D721Med (cell line): ENCODE data around the gene DGKB.

Experiments used
- DNase-seq: peaks from one replicate; pipeline ENCODE4 v3.0.0; 2011; ENCODE audit warnings: low spot score; ENCODE audit not compliant: insufficient read length
- FAIRE-seq: peaks from 2 replicates; lab custom pipeline; 2011; peaks lifted over from hg19 to GRCh38; lab: Jason Lieb, UNC
- TF ChIP-seq, protein P1 (sequence below): IDR thresholded peaks from 2 replicates; pipeline ENCODE4 v1.5.1; 2012; ENCODE audit warnings: mild to moderate bottlenecking, control low read depth; ENCODE audit not compliant: insufficient read depth; ENCODE audit errors: missing control alignments

Gene DGKB

DNA sequence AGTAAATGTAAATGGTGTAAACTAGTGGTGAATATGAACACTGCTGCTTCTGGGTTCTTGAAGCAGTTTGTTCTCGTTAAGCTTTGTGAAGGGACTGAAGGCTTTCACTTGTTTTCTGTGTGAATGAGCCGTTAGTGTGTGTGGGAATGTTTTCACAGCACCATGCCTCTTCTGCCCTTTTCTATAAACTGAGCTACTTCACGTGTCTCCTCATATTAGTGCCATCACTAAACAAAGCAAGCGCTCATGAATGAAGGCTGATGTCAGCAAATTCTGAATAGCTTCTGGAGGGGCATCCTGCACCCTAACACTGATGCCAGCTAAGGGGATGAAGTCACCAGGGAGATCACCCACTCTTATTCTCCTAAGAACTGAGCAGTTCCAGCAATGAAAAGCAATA lies 707.5 kb downstream of the DGKB start:
- TF ChIP-seq, protein P1, sequence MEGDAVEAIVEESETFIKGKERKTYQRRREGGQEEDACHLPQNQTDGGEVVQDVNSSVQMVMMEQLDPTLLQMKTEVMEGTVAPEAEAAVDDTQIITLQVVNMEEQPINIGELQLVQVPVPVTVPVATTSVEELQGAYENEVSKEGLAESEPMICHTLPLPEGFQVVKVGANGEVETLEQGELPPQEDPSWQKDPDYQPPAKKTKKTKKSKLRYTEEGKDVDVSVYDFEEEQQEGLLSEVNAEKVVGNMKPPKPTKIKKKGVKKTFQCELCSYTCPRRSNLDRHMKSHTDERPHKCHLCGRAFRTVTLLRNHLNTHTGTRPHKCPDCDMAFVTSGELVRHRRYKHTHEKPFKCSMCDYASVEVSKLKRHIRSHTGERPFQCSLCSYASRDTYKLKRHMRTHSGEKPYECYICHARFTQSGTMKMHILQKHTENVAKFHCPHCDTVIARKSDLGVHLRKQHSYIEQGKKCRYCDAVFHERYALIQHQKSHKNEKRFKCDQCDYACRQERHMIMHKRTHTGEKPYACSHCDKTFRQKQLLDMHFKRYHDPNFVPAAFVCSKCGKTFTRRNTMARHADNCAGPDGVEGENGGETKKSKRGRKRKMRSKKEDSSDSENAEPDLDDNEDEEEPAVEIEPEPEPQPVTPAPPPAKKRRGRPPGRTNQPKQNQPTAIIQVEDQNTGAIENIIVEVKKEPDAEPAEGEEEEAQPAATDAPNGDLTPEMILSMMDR, result no peak
- no peak for DNase-seq

DNA sequence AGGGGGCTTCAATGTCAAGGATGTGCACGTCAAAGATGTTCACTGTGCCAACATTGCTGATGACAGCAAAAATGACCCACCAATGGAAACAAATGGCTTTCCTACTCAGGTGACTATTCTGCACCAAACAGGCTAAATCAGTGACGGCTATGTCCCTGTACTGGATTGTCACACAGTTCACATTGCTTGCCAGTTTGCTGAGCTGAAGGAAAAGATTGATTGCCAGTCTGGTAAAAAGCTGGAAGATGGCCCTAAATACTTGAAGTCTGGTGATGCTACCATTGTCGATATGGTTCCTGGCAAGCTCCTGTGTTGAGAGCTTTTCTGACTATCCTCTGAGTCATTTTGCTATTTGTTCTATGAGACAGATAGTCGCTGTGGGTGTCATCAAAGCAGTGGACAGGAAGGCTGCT lies 710.9 kb downstream of the DGKB start:
- FAIRE-seq (no peak), DNase-seq (no peak)
- TF ChIP-seq, protein P1, result no peak

More for the DNA sequence above, 707.5 kb downstream of the DGKB start:
- FAIRE-seq, result no peak

DNA sequence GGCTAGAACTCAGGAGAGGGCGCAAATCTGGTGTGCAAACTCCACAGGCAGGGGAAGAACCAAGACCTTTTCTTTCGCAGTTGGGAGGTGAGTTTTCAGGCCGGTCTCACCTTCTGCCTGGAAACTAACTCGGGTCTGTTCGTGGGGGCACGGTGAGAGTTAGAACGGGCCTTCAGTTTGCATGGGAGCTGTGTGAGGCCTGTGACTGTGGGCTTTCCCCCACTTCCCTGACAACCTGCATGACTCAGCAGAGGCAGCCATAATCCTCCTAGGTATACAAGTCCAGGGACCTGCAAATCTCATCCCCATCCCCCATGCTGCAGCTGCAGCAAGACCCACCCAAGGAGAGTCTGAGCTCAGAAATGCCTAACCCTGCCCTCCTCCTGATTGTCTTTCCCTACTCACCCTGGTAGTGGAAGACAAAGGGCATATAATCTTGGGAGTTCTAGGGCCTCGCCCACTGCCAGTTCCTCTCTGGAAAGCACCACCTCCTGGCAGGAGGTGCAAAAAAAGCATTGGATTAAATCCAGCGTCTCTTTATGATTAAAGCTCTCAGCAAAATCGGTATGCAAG lies 718.2 kb downstream of the DGKB start:
- no peak for DNase-seq
- no peak for FAIRE-seq
- TF ChIP-seq, protein P1, result no peak

DNA sequence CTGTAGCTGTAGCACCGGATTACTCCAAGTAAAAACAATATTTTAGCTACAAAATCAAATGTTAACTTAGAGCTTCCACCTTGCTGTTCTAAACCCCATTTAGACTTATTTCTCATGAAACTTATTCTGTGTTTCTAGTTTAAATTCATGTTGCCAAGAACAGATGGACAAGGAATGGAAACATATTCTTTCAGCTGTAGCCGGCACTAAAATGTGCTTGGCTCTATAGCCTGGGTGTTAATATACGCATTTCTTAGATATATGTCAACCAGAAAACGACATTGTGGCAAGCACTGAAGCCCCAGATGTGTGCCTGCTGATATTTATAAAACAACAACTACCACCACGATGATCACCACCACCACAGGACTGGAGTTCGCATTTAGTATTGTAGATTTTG lies 722.8 kb downstream of the DGKB start:
- FAIRE-seq (no peak), DNase-seq (no peak)
- TF ChIP-seq, protein P1, result no peak

DNA sequence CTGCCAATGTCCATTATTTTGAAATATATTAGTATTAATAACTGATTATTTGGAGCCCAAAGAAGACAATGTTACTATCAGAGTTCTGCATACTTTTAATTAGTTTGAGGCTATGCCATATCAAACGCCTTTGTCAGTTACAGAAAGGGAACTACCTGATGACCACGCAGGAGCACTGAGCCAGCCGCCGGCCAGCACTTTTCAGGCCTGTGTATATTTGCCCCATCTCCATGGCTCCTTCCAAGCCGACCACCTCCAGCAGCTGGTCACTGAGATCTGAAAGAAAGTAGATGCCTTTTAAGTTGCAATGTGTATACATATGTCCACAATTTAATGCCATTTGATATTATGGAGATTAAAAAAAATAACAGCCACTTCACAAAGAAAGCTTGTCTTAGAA lies 724.7 kb downstream of the DGKB start:
- TF ChIP-seq, protein P1, result no peak
- DNase-seq (no peak), FAIRE-seq (no peak)

DNA sequence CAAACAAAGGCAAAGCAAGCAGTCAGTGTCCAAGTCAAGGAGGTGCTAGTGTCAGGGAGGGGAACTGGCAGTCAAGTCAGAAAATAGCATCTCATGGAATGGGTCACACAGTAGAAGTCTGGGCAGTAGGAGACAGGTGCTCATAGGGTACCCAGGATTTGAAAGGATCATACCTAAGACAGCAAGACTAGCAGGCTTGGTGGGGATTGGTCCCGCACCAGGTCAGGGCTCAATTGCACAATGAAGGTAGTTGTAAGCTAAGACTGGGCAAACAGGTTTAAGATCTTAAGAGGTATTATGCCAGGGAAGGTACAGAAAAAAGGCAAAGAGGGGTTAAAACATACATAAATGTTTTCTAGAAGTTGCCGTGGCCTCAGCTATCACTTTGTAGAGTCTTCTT lies 731.7 kb downstream of the DGKB start:
- DNase-seq, result no peak
- TF ChIP-seq, protein P1, result no peak
- FAIRE-seq, result no peak

DNA sequence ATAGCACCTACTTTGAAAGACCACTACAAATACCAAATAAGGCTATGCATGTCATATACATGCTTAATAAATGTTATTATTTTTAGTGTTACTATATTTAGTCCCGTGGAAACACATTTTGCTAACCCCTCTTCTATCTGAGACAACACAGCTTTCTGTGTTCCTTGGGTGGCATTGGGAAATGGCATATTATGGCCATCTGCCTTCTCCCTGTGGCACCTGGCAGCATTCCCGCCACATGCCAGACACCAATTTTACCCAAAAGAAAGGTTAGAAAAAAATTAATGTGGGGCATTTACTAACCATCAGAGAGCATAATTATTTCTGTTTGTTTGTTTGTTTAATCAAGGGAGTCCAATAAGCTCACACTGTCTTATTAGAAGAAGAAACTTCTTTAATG lies 744.4 kb downstream of the DGKB start:
- TF ChIP-seq, protein P1, result no peak
- FAIRE-seq, result no peak
- DNase-seq, result no peak
